Left lung (tissue), 10 donors: ENCODE data around the gene FAM13A. TPM values are rescaled to one million over a fixed set of nuclear protein-coding genes. Genes with fewer than 3 reads are reported as not detected.

Experiments used
- ATAC-seq: fragments of 200-7000 bp; cut with Tn5 transposase; one replicate; pipeline ENCODE4 v1.9.1; 2020; ENCODE audit warnings: moderate library complexity
- DNase-seq, 4 donors: peaks; one replicate each; pipeline ENCODE4 v3.0.0-alpha.2; 2013 to 2020
- H3K27ac ChIP-seq, 2 donors: fragments of 200-600 bp; sonication (generic) in 1 of 2; one replicate each; pipeline versions ENCODE4 v1.5.0 to v1.8.0; 2020 to 2021
- H3K27me3 ChIP-seq, 2 donors: fragments of 200-600 bp; sonication (generic) in 1 of 2; one replicate each; pipeline versions ENCODE4 v1.5.0 to v1.8.0; 2020 to 2021
- H3K36me3 ChIP-seq, 2 donors: fragments of 200-600 bp; sonication (generic) in 1 of 2; one replicate each; pipeline versions ENCODE4 v1.5.0 to v1.8.0; 2020 to 2021
- H3K4me1 ChIP-seq, 2 donors: fragments of 200-600 bp; one replicate each; pipeline ENCODE4 v1.8.0; 2021
- H3K4me3 ChIP-seq, 2 donors: fragments of 200-600 bp; sonication (generic) in 1 of 2; one replicate each; pipeline versions ENCODE4 v1.5.0 to v1.8.0; 2020 to 2021; ENCODE audit warnings: mild to moderate bottlenecking in 1 of 2
- H3K9me3 ChIP-seq, 2 donors: fragments of 200-600 bp; sonication (generic) in 1 of 2; one replicate each; pipeline versions ENCODE4 v1.5.0 to v1.8.0; 2020 to 2021
- intact Hi-C, 2 donors: fragments of 100-400 bp; cut with DNase I; formaldehyde crosslinking; loops; one replicate each; pipeline versions ENCODE4 v1.11.2 to v1.14.2; 2022
- polyA plus RNA-seq, 6 donors: library from polyadenylated mRNA; unstranded; fragments of 120-200 nt; gene quantifications; one replicate each; pipeline ENCODE4 v1.2.1, GENCODE V29; 2013; ENCODE audit not compliant: insufficient read length in 6 of 6
- total RNA-seq, 2 donors: library from RNA; stranded (reverse); fragmentation: NEBNext Ultra II Directional; extraction: Animal tissue kit (Norgen Biotek cat#: 25700); gene quantifications; one replicate each; pipeline ENCODE4 v1.2.1, GENCODE V29; 2021
- TF ChIP-seq, protein P1 (sequence below), 2 donors: fragments of 200-600 bp; sonication (generic) in 1 of 2; IDR thresholded peaks; one replicate each; pipeline versions ENCODE4 v1.5.0 to v1.8.0; 2021; ENCODE audit warnings: antibody characterized with exemption in 2 of 2
- donor health status: DM: no; HTN: yes; CAD: no.
- donor health status: DM: no; HTN: no; CAD: no.

FAM13A gene
- total and polyA plus RNA-seq, 8 donors: 22.2 to 69.5 (median 52.2) TPM

GRCh38 chr4:88775026-88775425 lies 282.0 kb downstream of the FAM13A start:
- ATAC-seq: no peak
- H3K36me3 ChIP-seq: no peaks in the 10 kb centered on the region
- intact Hi-C loops: no loop called here
- H3K27ac ChIP-seq: no peak overlapping the region
- H3K9me3 ChIP-seq: no peaks in the 10 kb centered on the region
- no peak overlapping the region for H3K4me3 ChIP-seq
- no peaks in the 10 kb centered on the region for H3K27me3 ChIP-seq
- TF ChIP-seq, protein P1, sequence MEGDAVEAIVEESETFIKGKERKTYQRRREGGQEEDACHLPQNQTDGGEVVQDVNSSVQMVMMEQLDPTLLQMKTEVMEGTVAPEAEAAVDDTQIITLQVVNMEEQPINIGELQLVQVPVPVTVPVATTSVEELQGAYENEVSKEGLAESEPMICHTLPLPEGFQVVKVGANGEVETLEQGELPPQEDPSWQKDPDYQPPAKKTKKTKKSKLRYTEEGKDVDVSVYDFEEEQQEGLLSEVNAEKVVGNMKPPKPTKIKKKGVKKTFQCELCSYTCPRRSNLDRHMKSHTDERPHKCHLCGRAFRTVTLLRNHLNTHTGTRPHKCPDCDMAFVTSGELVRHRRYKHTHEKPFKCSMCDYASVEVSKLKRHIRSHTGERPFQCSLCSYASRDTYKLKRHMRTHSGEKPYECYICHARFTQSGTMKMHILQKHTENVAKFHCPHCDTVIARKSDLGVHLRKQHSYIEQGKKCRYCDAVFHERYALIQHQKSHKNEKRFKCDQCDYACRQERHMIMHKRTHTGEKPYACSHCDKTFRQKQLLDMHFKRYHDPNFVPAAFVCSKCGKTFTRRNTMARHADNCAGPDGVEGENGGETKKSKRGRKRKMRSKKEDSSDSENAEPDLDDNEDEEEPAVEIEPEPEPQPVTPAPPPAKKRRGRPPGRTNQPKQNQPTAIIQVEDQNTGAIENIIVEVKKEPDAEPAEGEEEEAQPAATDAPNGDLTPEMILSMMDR (IDR thresholded peaks at IDR 0.05): no peak
- no peaks in the 10 kb centered on the region for H3K4me1 ChIP-seq
- DNase-seq: no peak

DNA sequence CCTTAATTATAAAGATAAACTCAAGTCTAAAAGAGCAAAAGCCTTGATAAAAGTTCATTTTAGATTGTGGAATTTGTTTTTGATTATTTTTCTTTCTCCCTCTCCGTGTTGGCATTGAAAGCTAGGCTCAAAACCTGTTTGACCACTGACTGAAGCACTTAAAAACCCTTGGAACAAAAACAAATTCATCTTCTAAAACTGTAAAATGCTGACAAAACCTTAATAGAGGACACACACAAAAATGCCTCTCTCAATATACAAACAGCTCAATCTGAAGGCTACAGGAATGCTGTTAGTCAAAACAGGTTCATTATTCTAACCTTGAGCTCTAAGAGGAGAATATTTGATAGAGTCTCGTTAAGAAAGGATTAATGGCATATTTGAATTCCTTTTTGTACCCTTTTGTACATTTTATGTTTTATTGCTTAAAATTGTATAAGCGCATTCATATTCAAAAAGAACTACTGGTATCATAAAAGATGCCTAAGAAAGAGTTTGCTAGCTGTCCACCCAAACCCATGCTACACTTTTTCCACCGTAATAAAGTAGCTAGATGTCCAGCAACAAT lies 285.0 kb downstream of the FAM13A start:
- ATAC-seq: peak; percentile 64

DNA sequence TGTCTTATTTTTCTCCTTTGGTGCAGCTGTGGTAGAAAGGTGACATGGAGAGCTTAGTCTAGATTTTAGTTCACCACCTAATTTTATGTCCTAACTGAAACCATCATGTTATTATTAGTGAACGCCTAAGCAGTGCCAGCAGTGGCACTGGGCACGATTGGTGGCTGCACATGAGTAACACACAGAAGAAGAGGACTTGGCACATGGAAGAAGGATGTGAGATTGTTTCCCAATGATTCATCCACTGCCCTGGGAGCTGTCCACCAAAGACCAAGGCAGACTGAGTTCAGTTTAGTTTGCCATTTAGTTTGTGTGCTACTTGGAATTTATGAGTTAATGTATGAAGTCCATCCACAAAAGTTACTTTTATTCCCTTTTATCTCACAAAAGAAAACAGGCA lies 291.3 kb downstream of the FAM13A start:
- DNase-seq (no peak), ATAC-seq (peak; percentile 86)
- intact Hi-C loops: no loop called here
- TF ChIP-seq, protein P1 (IDR thresholded peaks at IDR 0.05): no peak
- Histone ChIP-seq H3K27ac (no peak overlapping the region), H3K9me3 (no peaks in the 10 kb centered on the region), H3K4me3 (no peak overlapping the region), H3K27me3 (no peaks in the 10 kb centered on the region), H3K36me3 (peaks cover 0 to 4% of the 10 kb centered on the region in 2 donors), H3K4me1 (no peaks in the 10 kb centered on the region)

More for the DNA sequence above, 285.0 kb downstream of the FAM13A start:
- Histone ChIP-seq H3K4me3 (no peak overlapping the region), H3K9me3 (no peaks in the 10 kb centered on the region), H3K4me1 (no peaks in the 10 kb centered on the region), H3K27ac (no peak overlapping the region), H3K27me3 (no peaks in the 10 kb centered on the region), H3K36me3 (peaks cover 0 to 4% of the 10 kb centered on the region in 2 donors)
- intact Hi-C loops: no loop called here
- peak in 1 of 4 donors; percentile 29 for DNase-seq
- TF ChIP-seq, protein P1 (IDR thresholded peaks at IDR 0.05): no peak

- ATAC-seq (no peak), DNase-seq (no peak)
- peaks cover 0 to 9% of the 10 kb centered on the region in 2 donors for H3K36me3 ChIP-seq
- intact Hi-C loops: no loop called here
- H3K27ac ChIP-seq: no peak overlapping the region
- TF ChIP-seq, protein P1 (IDR thresholded peaks at IDR 0.05): no peak
- no peaks in the 10 kb centered on the region for H3K9me3 ChIP-seq
- H3K4me1 ChIP-seq: peaks cover 0 to 7% of the 10 kb centered on the region in 2 donors
- no peaks in the 10 kb centered on the region for H3K27me3 ChIP-seq
- H3K4me3 ChIP-seq: no peak overlapping the region
Measured at GRCh38 chr4:88763075-88763474, 293.9 kb downstream of the FAM13A start.

- TF ChIP-seq, protein P1 (IDR thresholded peaks at IDR 0.05): no peak
- Histone ChIP-seq H3K4me1 (peaks cover 0 to 7% of the 10 kb centered on the region in 2 donors), H3K27me3 (no peaks in the 10 kb centered on the region), H3K36me3 (peaks cover 0 to 11% of the 10 kb centered on the region in 2 donors), H3K4me3 (no peak overlapping the region), H3K27ac (no peak overlapping the region), H3K9me3 (no peaks in the 10 kb centered on the region)
- no peak for DNase-seq
- no peak for ATAC-seq
- intact Hi-C loops: no loop called here
Measured at GRCh38 chr4:88761861-88762523, 295.0 kb downstream of the FAM13A start.
